Psoas muscle (tissue), 8 donors: ENCODE measurements around the gene KRTAP5-10. TPM values are rescaled to one million over a fixed set of nuclear protein-coding genes. Genes with fewer than 3 reads are reported as not detected.
"Not testable (repeated sequence)": the region's sequence is repeated elsewhere in the genome, so short reads cannot be mapped to it uniquely, and the experiment has no call there.

Experiments used
- ATAC-seq, 4 donors: fragments of 200-7000 bp; cut with Tn5 transposase; one replicate each; pipeline ENCODE4 v1.9.1; 2020; ENCODE audit warnings: moderate library complexity in 3 of 4, mild to moderate bottlenecking in 2 of 4
- DNase-seq, 2 donors: peaks; one replicate each; pipeline ENCODE4 v3.0.0-alpha.2; 2020
- H3K27ac ChIP-seq: fragments of 200-600 bp; one replicate; pipeline ENCODE4 v1.8.0; 2022
- H3K27me3 ChIP-seq, 3 donors: fragments of 200-600 bp in 1 of 3; one replicate each; pipeline versions ENCODE4 v1.6.1 to v1.8.0; 2013 to 2022; ENCODE audit warnings: low read length in 2 of 3, mild to moderate bottlenecking in 2 of 3, moderate library complexity in 1 of 3; ENCODE audit not compliant: insufficient read depth in 3 of 3
- H3K36me3 ChIP-seq, 2 donors: fragments of 200-600 bp in 1 of 2; one replicate each; pipeline versions ENCODE4 v1.6.1 to v1.8.0; 2013 to 2022; ENCODE audit warnings: low read depth in 1 of 2, mild to moderate bottlenecking in 1 of 2, moderate library complexity in 1 of 2; ENCODE audit not compliant: insufficient read depth in 1 of 2
- H3K4me1 ChIP-seq: fragments of 200-600 bp; one replicate; pipeline ENCODE4 v1.8.0; 2022
- H3K4me3 ChIP-seq: fragments of 200-600 bp; one replicate; pipeline ENCODE4 v1.8.0; 2022; ENCODE audit warnings: mild to moderate bottlenecking
- H3K9me3 ChIP-seq: fragments of 200-600 bp; one replicate; pipeline ENCODE4 v1.8.0; 2022
- WGBS, 3 donors: extraction: QIAGEN DNeasy Blood & Tissue Kit; methylation state at CpG; one replicate each; pipeline versions ENCODE4 v1.1.6 to v1.1.7; 2013; 5-methylcytosine and 5-hydroxymethylcytosine counted together
- intact Hi-C, 2 donors: fragments of 100-400 bp; cut with DNase I; formaldehyde crosslinking; loops; one replicate each; pipeline versions ENCODE4 v1.11.0 to v1.14.2; 2022
- polyA plus RNA-seq, 3 donors: library from polyadenylated mRNA; stranded (reverse); fragments of 200-250 nt; gene quantifications; one replicate each; pipeline ENCODE4 v1.2.3, GENCODE V29; 2013
- total RNA-seq, 4 donors: library from RNA; stranded (reverse); fragmentation: NEBNext Ultra II Directional in 2 of 4; extraction: Animal tissue kit (Norgen Biotek cat#: 25700) in 2 of 4; gene quantifications; one replicate each; pipeline versions ENCODE4 v1.2.1 to v1.2.4, GENCODE V29; 2021 to 2023
- TF ChIP-seq, protein P1 (sequence below): fragments of 200-600 bp; IDR thresholded peaks from one replicate; pipeline ENCODE4 v1.8.0; 2022; ENCODE audit warnings: antibody characterized with exemption
- donor health status: healthy with polysubstance abuse.
- donor health status: DM: no; HTN: no; CAD: no; lungs with moderate emphysema.
- donor health status: Bipolar disorder and iron deficiency.
- donor health status: healthy.
- donor health status: DM: yes; HTN: yes; CAD: no.
- donor health status: DM: no; HTN: no; CAD: no.
- donor health status: DM: no; HTN: no; CAD: no.
- donor health status: DM: yes; HTN: yes; CAD: no.

Gene KRTAP5-10
- total and polyA plus RNA-seq, 7 donors: not detected

DNA sequence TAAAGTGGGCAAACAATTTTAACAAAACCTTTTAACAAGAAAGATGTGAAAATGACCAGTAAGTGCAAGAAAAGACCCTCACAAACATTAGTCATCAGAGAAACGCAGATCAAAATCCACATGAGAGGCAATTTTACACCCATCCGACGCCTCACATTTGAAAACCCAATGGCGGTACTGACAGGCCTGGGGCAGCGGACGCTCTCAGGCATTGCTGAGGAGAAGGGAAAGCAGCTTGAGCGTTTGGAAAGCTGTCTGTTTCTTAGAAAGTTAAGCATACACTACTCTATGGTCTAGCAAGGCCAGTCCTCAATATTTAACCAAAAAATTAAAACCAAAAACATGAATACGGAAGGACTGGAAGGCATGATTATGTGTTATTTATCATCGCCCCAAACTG is 29.5 kb upstream of the KRTAP5-10 start:
- DNase-seq: no peak
- no peak for ATAC-seq
- TF ChIP-seq, protein P1, sequence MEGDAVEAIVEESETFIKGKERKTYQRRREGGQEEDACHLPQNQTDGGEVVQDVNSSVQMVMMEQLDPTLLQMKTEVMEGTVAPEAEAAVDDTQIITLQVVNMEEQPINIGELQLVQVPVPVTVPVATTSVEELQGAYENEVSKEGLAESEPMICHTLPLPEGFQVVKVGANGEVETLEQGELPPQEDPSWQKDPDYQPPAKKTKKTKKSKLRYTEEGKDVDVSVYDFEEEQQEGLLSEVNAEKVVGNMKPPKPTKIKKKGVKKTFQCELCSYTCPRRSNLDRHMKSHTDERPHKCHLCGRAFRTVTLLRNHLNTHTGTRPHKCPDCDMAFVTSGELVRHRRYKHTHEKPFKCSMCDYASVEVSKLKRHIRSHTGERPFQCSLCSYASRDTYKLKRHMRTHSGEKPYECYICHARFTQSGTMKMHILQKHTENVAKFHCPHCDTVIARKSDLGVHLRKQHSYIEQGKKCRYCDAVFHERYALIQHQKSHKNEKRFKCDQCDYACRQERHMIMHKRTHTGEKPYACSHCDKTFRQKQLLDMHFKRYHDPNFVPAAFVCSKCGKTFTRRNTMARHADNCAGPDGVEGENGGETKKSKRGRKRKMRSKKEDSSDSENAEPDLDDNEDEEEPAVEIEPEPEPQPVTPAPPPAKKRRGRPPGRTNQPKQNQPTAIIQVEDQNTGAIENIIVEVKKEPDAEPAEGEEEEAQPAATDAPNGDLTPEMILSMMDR: no peak
- Histone ChIP-seq H3K36me3 (no peaks in the 10 kb centered on the region), H3K27ac (no peak overlapping the region), H3K9me3 (no peaks in the 10 kb centered on the region), H3K4me3 (no peak overlapping the region), H3K27me3 (no peaks in the 10 kb centered on the region), H3K4me1 (no peaks in the 10 kb centered on the region)
- intact Hi-C loops: no loop called here
- WGBS, 3 donors: 96 to 98% (median 97%) methylated on average over 9 of the region's 9 CpGs

DNA sequence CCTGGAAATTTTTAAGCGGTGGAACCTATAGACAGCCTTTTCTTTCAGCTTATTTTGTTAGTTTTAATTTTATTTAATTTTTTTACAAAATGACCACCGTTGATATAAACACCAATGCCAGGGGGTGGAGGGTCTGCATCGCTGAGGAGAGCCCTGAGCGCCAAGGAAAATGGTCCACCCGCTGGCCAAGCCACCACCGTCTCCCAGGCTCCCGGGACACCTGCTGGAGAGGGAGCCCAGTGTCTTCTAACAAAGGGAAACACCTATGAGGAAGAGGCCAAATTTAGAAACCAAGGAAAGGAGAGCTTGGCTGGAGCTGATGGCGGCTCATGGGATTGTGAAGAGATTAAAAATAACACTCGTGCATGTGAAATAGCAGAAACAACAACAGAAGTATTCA is 27.8 kb upstream of the KRTAP5-10 start:
- Histone ChIP-seq H3K36me3 (no peaks in the 10 kb centered on the region), H3K4me3 (no peak overlapping the region), H3K4me1 (no peaks in the 10 kb centered on the region), H3K9me3 (no peaks in the 10 kb centered on the region), H3K27ac (no peak overlapping the region), H3K27me3 (no peaks in the 10 kb centered on the region)
- intact Hi-C loops: no loop called here
- TF ChIP-seq, protein P1: no peak
- 75 to 78% (median 76%) methylated on average over 9 of the region's 9 CpGs for WGBS, 3 donors
- no peak for DNase-seq
- peak in 1 of 4 donors; percentile 34 for ATAC-seq

DNA sequence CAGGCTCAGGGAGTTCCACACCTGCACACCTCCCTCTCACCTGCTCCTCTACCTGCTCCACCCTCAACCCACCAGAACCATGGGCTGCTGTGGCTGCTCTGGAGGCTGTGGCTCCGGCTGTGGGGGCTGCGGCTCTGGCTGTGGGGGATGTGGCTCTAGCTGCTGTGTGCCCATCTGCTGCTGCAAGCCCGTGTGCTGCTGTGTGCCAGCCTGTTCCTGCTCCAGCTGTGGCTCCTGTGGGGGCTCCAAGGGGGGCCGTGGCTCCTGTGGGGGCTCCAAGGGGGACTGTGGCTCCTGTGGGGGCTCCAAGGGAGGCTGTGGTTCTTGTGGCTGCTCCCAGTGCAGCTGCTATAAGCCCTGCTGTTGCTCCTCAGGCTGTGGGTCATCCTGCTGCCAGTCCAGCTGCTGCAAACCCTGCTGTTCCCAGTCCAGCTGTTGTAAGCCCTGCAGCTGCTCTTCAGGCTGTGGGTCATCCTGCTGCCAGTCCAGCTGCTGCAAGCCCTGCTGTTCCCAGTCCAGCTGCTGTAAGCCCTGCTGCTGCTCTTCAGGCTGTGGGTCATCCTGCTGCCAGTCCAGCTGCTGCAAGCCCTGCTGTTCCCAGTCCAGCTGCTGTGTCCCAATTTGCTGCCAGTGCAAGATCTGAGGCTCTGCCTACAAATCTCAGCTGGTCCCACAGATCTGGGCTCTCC is 27.2 kb upstream of the KRTAP5-10 start, which contains the start of gene KRTAP5-8:
Gene KRTAP5-8, plus strand, starts transcription at position 49 of the 689 bp plus-strand sequence. Its CDS starts 31 bp downstream, at position 80.
- intact Hi-C loops, ATAC-seq, H3K4me3 ChIP-seq, H3K4me1 ChIP-seq, H3K36me3 ChIP-seq, H3K27me3 ChIP-seq, H3K9me3 ChIP-seq, H3K27ac ChIP-seq, DNase-seq: not testable (repeated sequence)
- WGBS, 3 donors: 57 to 62% (median 60%) methylated on average over 4 of the region's 4 CpGs

DNA sequence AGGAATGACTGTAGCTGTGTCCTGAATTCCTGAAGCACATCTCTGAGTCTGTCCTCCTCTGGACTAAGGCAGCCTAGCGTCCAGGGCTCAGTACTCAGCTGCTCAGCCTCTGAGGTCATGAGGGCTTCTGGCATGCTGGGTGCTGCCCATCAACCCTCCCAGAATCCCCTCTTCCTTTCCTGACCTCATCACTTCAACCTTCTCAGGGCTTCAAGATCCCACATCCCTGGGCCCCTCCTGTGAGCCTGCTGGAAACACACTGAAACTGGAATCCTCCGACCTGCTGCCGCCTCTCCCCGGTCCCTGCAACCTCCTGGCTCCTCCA is 26.7 kb upstream of the KRTAP5-10 start:
- WGBS, 3 donors: 67 to 76% (median 73%) methylated on average over 4 of the region's 4 CpGs
- no peak overlapping the region for H3K27ac ChIP-seq
- H3K9me3 ChIP-seq: no peaks in the 10 kb centered on the region
- H3K4me3 ChIP-seq: no peak overlapping the region
- DNase-seq: no peak
- H3K4me1 ChIP-seq: no peaks in the 10 kb centered on the region
- TF ChIP-seq, protein P1: no peak
- no peak for ATAC-seq
- no peaks in the 10 kb centered on the region for H3K27me3 ChIP-seq
- H3K36me3 ChIP-seq: no peaks in the 10 kb centered on the region
- intact Hi-C loops: no loop called here

DNA sequence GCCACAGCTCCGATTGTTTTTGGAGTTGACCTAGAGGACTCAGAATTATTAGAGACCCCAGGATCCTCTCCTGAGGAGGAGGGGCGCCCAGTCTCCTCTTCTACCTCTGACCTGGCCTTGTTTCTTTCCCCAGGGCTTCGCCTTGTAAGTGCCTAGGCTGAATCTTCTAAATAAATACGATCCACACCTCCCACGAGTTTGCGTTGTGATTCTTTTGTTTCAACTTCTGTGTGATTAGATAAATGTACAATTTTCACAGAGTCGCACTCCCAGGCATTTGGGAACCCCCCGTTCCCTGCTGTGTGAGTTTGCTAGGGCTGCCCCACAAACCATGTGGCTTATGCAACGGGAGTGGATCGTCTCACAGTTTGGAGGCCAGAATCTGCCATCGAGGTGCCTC is 26.3 kb upstream of the KRTAP5-10 start:
- H3K4me1 ChIP-seq: no peaks in the 10 kb centered on the region
- WGBS, 3 donors: 83 to 85% (median 84%) methylated on average over 11 of the region's 11 CpGs
- intact Hi-C loops: no loop called here
- no peak overlapping the region for H3K27ac ChIP-seq
- H3K4me3 ChIP-seq: no peak overlapping the region
- H3K36me3 ChIP-seq: no peaks in the 10 kb centered on the region
- no peaks in the 10 kb centered on the region for H3K9me3 ChIP-seq
- DNase-seq (no peak), ATAC-seq (no peak)
- TF ChIP-seq, protein P1: no peak
- H3K27me3 ChIP-seq: no peaks in the 10 kb centered on the region

DNA sequence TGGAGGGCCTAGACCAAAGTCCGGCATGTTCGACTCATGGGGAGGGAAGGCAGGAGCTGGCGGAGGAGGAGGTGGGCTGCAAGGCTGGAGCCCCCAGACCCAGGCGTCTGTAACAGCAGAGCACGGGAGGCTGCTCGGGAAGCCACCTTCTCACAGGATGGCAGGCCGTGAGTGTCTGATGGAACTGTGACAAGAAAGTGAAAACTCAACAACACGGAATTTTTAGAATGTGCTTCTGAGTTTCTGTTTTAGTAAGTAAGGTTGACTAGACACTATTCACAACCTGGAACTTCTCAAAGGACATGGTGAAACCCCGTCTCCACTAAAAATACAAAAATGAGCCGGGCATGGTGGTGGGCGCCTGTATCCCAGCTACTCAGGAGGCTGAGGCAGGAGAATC is 25.4 kb upstream of the KRTAP5-10 start:
- intact Hi-C loops, H3K4me1 ChIP-seq, H3K27me3 ChIP-seq, DNase-seq, ATAC-seq, H3K9me3 ChIP-seq, H3K36me3 ChIP-seq, H3K27ac ChIP-seq, H3K4me3 ChIP-seq: not testable (repeated sequence)
- WGBS, 3 donors: 94 to 97% (median 96%) methylated on average over 11 of the region's 11 CpGs

DNA sequence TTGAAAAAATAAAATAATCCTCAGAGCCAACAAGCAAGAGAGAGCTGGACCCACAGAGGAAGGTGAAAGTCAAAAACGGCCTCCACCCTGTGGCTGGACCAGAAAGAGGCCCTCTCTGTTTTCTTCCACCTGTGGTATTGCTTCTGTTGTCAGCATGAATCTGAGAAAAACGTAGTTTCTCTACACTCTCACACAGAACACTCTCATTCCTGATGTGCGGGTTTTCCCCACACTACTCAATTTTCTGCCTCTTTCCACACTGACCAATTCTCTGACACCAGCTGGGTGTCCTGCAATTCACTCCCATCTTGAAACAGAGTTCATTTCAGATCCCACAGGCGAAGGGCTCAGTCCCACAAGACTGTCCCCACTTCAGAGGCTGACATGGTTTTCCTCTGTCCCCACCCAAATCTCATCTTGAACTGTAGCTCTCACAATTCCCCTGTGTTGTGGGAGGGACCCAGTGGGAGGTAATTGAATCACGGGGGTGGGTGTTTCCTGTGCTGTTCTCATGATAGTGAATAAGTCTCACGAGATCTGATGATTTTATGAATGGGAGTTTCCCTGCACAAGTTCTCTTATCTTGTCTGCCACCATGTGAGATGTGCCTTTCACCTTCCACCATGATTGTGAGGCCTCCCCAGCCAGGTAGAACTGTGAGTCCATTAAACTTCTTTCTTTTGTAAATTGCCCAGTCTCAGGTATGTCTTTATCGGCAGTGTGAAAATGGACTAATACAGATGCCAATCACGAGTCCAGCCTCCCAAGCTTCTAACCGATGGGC is 24.6 kb upstream of the KRTAP5-10 start:
- DNase-seq, ATAC-seq: not testable (repeated sequence)

More for the DNA sequence above, 24.6 kb upstream of the KRTAP5-10 start:
- intact Hi-C loops, H3K27ac ChIP-seq, H3K27me3 ChIP-seq, H3K9me3 ChIP-seq, H3K4me3 ChIP-seq, H3K36me3 ChIP-seq, H3K4me1 ChIP-seq: not testable (repeated sequence)
- 86 to 90% (median 89%) methylated on average over 9 of the region's 9 CpGs for WGBS, 3 donors
